Endothelial cell of umbilical vein (primary cell): ENCODE measurements around the gene SMARCA4. TPM values are rescaled to one million over a fixed set of nuclear protein-coding genes. Genes with fewer than 3 reads are reported as not detected.

ENCODE experiments used
- BruUV-seq: library from RNA; stranded (reverse); fragments of 400-500 nt; replicated peaks from 2 replicates; lab custom pipeline; 2021; lab: Mats Ljungman, UMichigan
- CTCF ChIA-PET: fragments of 300-600, 350-600 bp; sonication (Branson Sonifier 250); formaldehyde crosslinking; loops from one replicate; lab custom pipeline; 2021; ENCODE audit warnings: antibody characterized with exemption, inconsistent platforms; lab: Charles Lee
- POLR2A ChIA-PET: fragments of 300-600, 350-600 bp; sonication (Branson Sonifier 250); formaldehyde crosslinking; loops from one replicate; lab custom pipeline; 2021; ENCODE audit warnings: antibody characterized with exemption, inconsistent platforms; lab: Charles Lee
- DNase-seq: peaks from one replicate; pipeline ENCODE4 v3.0.0-alpha.2; 2011; ENCODE audit warnings: low read depth, low spot score
- FAIRE-seq: peaks from 2 replicates; lab custom pipeline; 2011; peaks lifted over from hg19 to GRCh38; lab: Jason Lieb, UNC
- H2AFZ ChIP-seq: 2 replicates; pipeline ENCODE4 v1.6.0; 2012; ENCODE audit warnings: low read depth, low read length, control low read depth, inconsistent platforms
- H3K27ac ChIP-seq: 2 replicates; pipeline ENCODE4 v1.5.1; 2011; ENCODE audit warnings: low read depth, mild to moderate bottlenecking, control low read depth, low read length, moderate library complexity; ENCODE audit not compliant: insufficient read depth
- H3K27me3 ChIP-seq, 2 experiments: 2 replicates each; pipeline versions ENCODE4 v1.6.0 to v1.6.1; 2011; ENCODE audit warnings: low read length in 2 of 2, mixed read lengths in 1 of 2; ENCODE audit not compliant: control insufficient read depth in 2 of 2, insufficient read depth in 2 of 2
- H3K36me3 ChIP-seq, 2 experiments: 2 replicates in 1 of 2; 3 replicates in 1 of 2; pipeline ENCODE4 v1.5.1; 2011; ENCODE audit warnings: low read length in 2 of 2, mild to moderate bottlenecking in 1 of 2, moderate library complexity in 1 of 2; ENCODE audit not compliant: control insufficient read depth in 2 of 2, insufficient read depth in 2 of 2; ENCODE audit errors: extremely low read depth in 1 of 2
- H3K4me1 ChIP-seq: 3 replicates; pipeline ENCODE4 v1.5.1; 2011; ENCODE audit warnings: mild to moderate bottlenecking, low read length; ENCODE audit not compliant: control insufficient read depth, insufficient read depth; ENCODE audit errors: extremely low read depth
- H3K4me2 ChIP-seq: 2 replicates; pipeline ENCODE4 v1.6.1; 2011; ENCODE audit warnings: low read length, control low read depth, mixed read lengths; ENCODE audit not compliant: insufficient read depth
- H3K4me3 ChIP-seq, 3 experiments: fragments of 200-600 bp in 1 of 3; sonication (generic), shearing (Covaris generic) in 1 of 3; replicated peaks in 1 of 3; 2 replicates each; pipeline ENCODE4 v1.5.1; 2011 to 2016; ENCODE audit warnings: control low read depth in 3 of 3, low read length in 3 of 3, mild to moderate bottlenecking in 2 of 3, inconsistent platforms in 1 of 3, low read depth in 1 of 3, moderate library complexity in 1 of 3; ENCODE audit not compliant: insufficient read depth in 1 of 3
- H3K79me2 ChIP-seq: 2 replicates; pipeline ENCODE4 v1.6.0; 2012; ENCODE audit warnings: low read length, inconsistent platforms; ENCODE audit not compliant: control insufficient read depth, insufficient read depth
- H3K9ac ChIP-seq: replicated peaks from 2 replicates; pipeline ENCODE3; 2011; ENCODE audit warnings: low read length, control low read depth; ENCODE audit not compliant: insufficient read depth; ENCODE audit errors: extremely low read depth
- H3K9me1 ChIP-seq: replicated peaks from 3 replicates; pipeline ENCODE4 v1.6.0; 2011; ENCODE audit warnings: mild to moderate bottlenecking, low read length; ENCODE audit not compliant: control insufficient read depth, insufficient read depth; ENCODE audit errors: extremely low read depth
- H3K9me3 ChIP-seq: replicated peaks from 2 replicates; pipeline ENCODE4 v1.5.1; 2012; ENCODE audit warnings: low read length, inconsistent platforms; ENCODE audit not compliant: control insufficient read depth, insufficient read depth
- H4K20me1 ChIP-seq: replicated peaks from 2 replicates; pipeline ENCODE3; 2011; ENCODE audit warnings: mild to moderate bottlenecking, low read length; ENCODE audit not compliant: control insufficient read depth, insufficient read depth; ENCODE audit errors: extremely low read depth
- EZH2 ChIP-seq: IDR thresholded peaks from 2 replicates; pipeline ENCODE4 v1.6.1; 2012; ENCODE audit warnings: borderline replicate concordance, low read depth, mild to moderate bottlenecking, moderate library complexity, low read length, inconsistent platforms; ENCODE audit not compliant: severe bottlenecking
- FOS ChIP-seq: IDR thresholded peaks from 2 replicates; pipeline ENCODE4 v1.6.1; 2011; ENCODE audit warnings: mild to moderate bottlenecking, low read length, moderate library complexity, borderline replicate concordance; ENCODE audit not compliant: insufficient read depth
- GATA2 ChIP-seq: IDR thresholded peaks from 2 replicates; pipeline ENCODE4 v1.7.0; 2011; ENCODE audit warnings: low read depth, mild to moderate bottlenecking, moderate library complexity, mixed read lengths, low read length; ENCODE audit not compliant: insufficient read length, insufficient read depth
- JUN ChIP-seq: IDR thresholded peaks from 2 replicates; pipeline ENCODE4 v1.6.1; 2011; ENCODE audit warnings: borderline replicate concordance, low read depth; ENCODE audit not compliant: insufficient read length, insufficient read depth
- MYC ChIP-seq: IDR thresholded peaks from one replicate; pipeline ENCODE4 v1.6.1; 2011; ENCODE audit warnings: mild to moderate bottlenecking, low read depth, low read length
- POLR2AphosphoS5 ChIP-seq: IDR thresholded peaks from 2 replicates; pipeline ENCODE4 v1.6.1; 2012; ENCODE audit warnings: low read depth, mild to moderate bottlenecking, control low read depth, low read length, moderate library complexity; ENCODE audit not compliant: insufficient read depth
- dilution Hi-C: fragments of 300-500 bp; cut with MboI; formaldehyde crosslinking; loops from one replicate; pipeline ENCODE4 v1.15.0; 2019; ENCODE audit warnings: low sequenced_read_pairs; ENCODE audit not compliant: extremely low pct_ligation_motif_present
- intact Hi-C: fragments of 100-400 bp; cut with micrococcal nuclease; formaldehyde crosslinking; loops from one replicate; pipeline ENCODE4 v1.10.0; 2022
- polyA plus RNA-seq, 4 experiments: library from polyadenylated mRNA; depleted of rRNA in 3 of 4; stranded (reverse) in 3 of 4; unstranded in 1 of 4; fragments of >200 nt; gene quantifications; 2 replicates each; pipeline versions ENCODE4 v1.2.1 to v1.2.3, GENCODE V29; 2011 to 2012; ENCODE audit warnings: missing spikeins in 1 of 4
- total RNA-seq: library from RNA; stranded (reverse); gene quantifications from 2 replicates; pipeline ENCODE4 v1.2.3, GENCODE V29; 2021
- TF ChIP-seq, protein P1 (sequence below): IDR thresholded peaks from 2 replicates; pipeline ENCODE4 v1.6.1; 2011; ENCODE audit not compliant: insufficient read depth, insufficient read length
- TF ChIP-seq, protein P2 (sequence below), 2 donors: IDR thresholded peaks; 1 replicate in 1 of 2; 2 replicates in 1 of 2; pipeline ENCODE4 v1.5.1; 2011; ENCODE audit warnings: low read length in 2 of 2, mild to moderate bottlenecking in 2 of 2, moderate library complexity in 2 of 2, control low read depth in 1 of 2, inconsistent platforms in 1 of 2, low read depth in 1 of 2; ENCODE audit not compliant: insufficient read depth in 1 of 2; ENCODE audit errors: extremely low read depth in 1 of 2

Gene SMARCA4
- total and polyA plus RNA-seq, 2 donors (not counting 3 experiments of a cell fraction or from before 2014, with no cell fraction given), result 65.0 to 177 TPM

GRCh38 chr19:11020423-11020822 is 59.6 kb downstream of the SMARCA4 start:
- Histone ChIP-seq H4K20me1 (no peaks in the 10 kb centered on the region), H3K9ac (no peak overlapping the region), H3K4me2 (no peak overlapping the region), H3K27me3 (no peaks in the 10 kb centered on the region), H3K9me1 (no peaks in the 10 kb centered on the region), H3K4me1 (no peaks in the 10 kb centered on the region), H3K4me3 (no peak overlapping the region), H2AFZ (no peak overlapping the region), H3K79me2 (no peaks in the 10 kb centered on the region), H3K9me3 (no peaks in the 10 kb centered on the region), H3K27ac (no peak overlapping the region), H3K36me3 (peaks cover 15 to 76% of the 10 kb centered on the region in 2 experiments)
- POLR2A ChIA-PET, result interaction anchor here (0.7 kb wide), 1 partner anchor 9 kb away, joined by 3 read pairs; no protein-coding TSS in a partner anchor
- BruUV-seq, result no TSS peak
- intact Hi-C loops, result no loop called here
- dilution Hi-C loops, result loop anchor here (10.0 kb wide), 1 partner anchor 106 kb away; no protein-coding TSS in a partner anchor
- TF ChIP-seq JUN (no peak), GATA2 (no peak), FOS (no peak), MYC (no peak)
- TF ChIP-seq, protein P1, sequence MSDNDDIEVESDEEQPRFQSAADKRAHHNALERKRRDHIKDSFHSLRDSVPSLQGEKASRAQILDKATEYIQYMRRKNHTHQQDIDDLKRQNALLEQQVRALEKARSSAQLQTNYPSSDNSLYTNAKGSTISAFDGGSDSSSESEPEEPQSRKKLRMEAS, result no peak
- DNase-seq (no peak), FAIRE-seq (no peak)
- CTCF ChIA-PET, result interaction anchor here (0.6 to 2.9 kb wide), 3 partner anchors 15 to 142 kb away, joined by 4 to 8 read pairs (median 8); no protein-coding TSS in a partner anchor

DNA sequence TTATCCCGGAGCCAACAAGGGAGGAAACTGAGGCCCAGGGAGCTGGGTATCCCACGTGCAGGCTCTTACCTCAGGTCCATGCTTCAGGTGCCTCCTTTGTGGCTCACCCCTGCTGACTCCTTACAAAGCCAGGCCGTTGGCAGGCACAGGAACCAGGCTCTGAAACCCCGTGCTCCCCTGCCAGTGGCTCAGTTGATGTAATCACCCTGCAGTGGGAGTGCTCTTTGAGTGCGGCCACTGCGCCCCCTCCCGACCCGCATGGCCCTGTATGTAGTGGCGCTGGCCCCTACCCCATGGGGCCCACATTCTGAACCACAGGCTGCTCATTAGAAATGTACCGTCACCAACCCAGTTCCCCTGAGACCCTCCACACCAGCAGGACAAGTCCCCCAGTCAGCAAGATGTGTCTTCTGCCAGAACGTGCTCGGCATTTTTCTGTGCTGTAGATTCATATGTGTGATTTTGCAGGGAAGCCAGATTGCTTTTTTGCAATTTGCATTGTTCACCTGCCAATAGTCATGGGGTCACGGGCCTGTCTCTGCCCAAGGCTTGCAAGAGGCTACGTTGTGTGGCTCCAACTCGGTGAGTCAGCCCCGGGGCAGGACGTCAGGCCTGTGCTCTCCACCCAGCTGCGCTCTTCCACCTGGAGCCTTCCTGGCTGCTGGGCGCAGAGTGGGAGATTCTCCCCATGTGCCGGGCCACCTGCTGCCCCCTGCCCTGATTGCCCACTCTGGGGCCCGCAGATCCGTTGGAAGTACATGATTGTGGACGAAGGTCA is 60.3 kb downstream of the SMARCA4 start:
- DNase-seq, result no peak
- no peak overlapping the region for H3K27ac ChIP-seq
- dilution Hi-C loops, result loop anchor here (10.0 kb wide), 1 partner anchor 106 kb away; no protein-coding TSS in a partner anchor
- no peaks in the 10 kb centered on the region for H3K4me1 ChIP-seq
- CTCF ChIA-PET, result interaction anchor here (0.6 to 2.9 kb wide), 3 partner anchors 15 to 142 kb away, joined by 4 to 8 read pairs (median 8); no protein-coding TSS in a partner anchor
- no peak overlapping the region for H2AFZ ChIP-seq
- H3K4me2 ChIP-seq, result no peak overlapping the region
- BruUV-seq, result no TSS peak
- H3K27me3 ChIP-seq, result no peaks in the 10 kb centered on the region
- POLR2A ChIA-PET, result no interaction called here
- peaks cover 14 to 83% of the 10 kb centered on the region in 2 experiments for H3K36me3 ChIP-seq
- intact Hi-C loops, result no loop called here
- H3K9me3 ChIP-seq, result no peaks in the 10 kb centered on the region
- H3K9me1 ChIP-seq, result no peaks in the 10 kb centered on the region
- TF ChIP-seq MYC (no peak), POLR2AphosphoS5 (no peak), JUN (no peak), EZH2 (no peak), GATA2 (no peak)
- TF ChIP-seq, protein P2, sequence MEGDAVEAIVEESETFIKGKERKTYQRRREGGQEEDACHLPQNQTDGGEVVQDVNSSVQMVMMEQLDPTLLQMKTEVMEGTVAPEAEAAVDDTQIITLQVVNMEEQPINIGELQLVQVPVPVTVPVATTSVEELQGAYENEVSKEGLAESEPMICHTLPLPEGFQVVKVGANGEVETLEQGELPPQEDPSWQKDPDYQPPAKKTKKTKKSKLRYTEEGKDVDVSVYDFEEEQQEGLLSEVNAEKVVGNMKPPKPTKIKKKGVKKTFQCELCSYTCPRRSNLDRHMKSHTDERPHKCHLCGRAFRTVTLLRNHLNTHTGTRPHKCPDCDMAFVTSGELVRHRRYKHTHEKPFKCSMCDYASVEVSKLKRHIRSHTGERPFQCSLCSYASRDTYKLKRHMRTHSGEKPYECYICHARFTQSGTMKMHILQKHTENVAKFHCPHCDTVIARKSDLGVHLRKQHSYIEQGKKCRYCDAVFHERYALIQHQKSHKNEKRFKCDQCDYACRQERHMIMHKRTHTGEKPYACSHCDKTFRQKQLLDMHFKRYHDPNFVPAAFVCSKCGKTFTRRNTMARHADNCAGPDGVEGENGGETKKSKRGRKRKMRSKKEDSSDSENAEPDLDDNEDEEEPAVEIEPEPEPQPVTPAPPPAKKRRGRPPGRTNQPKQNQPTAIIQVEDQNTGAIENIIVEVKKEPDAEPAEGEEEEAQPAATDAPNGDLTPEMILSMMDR (IDR thresholded peaks at IDR 0.05; ENCODE audit: extremely low read depth in 1 of 2, insufficient read depth in 1 of 2, low read depth in 1 of 2, low read length in 2 of 2), result no peak
- TF ChIP-seq, protein P1, result no peak
- no peak overlapping the region for H3K4me3 ChIP-seq
- no peak overlapping the region for H3K9ac ChIP-seq
- FAIRE-seq, result no peak
- no peaks in the 10 kb centered on the region for H4K20me1 ChIP-seq
- no peaks in the 10 kb centered on the region for H3K79me2 ChIP-seq
